HepG2 (cell line): Measurements from ENCODE around the gene PRR29. TPM values are rescaled to one million over a fixed set of nuclear protein-coding genes. Genes with fewer than 3 reads are reported as not detected.

Source experiments
- CEBPB ChIP-seq: IDR thresholded peaks from 2 replicates; pipeline ENCODE4 v1.6.1; 2011; ENCODE audit warnings: low read depth, low read length, improper control_type of control experiment, borderline replicate concordance
- MXD4 ChIP-seq: IDR thresholded peaks from 2 replicates; pipeline ENCODE4 v1.6.1; 2016; ENCODE audit warnings: mild to moderate bottlenecking, missing biosample characterization, missing genetic modification reagents
- SOX13 ChIP-seq, 3 experiments: fragments of 450-650 bp in 1 of 3; sonication (generic) in 1 of 3; formaldehyde crosslinking in 1 of 3; IDR thresholded peaks in 2 of 3; conservative IDR thresholded peaks in 1 of 3; 2 replicates each; pipeline versions ENCODE4 v1.5.0 to v1.6.1; 2016 to 2020; ENCODE audit warnings: antibody characterized with exemption in 1 of 3, mild to moderate bottlenecking in 1 of 3, missing compliant biosample characterization in 1 of 3, missing genetic modification reagents in 1 of 3, moderate library complexity in 1 of 3
- SP5 ChIP-seq: IDR thresholded peaks from 2 replicates; pipeline ENCODE4 v1.6.1; 2016; ENCODE audit warnings: low read depth, borderline replicate concordance
- ZFX ChIP-seq: sonication (generic); formaldehyde crosslinking; IDR thresholded peaks from 2 replicates; pipeline ENCODE4 v1.4.0; 2020; ENCODE audit warnings: mild to moderate bottlenecking, low read depth, missing genetic modification reagents, moderate library complexity
- polyA plus RNA-seq, 8 experiments: library from polyadenylated mRNA; depleted of rRNA in 3 of 8; stranded (reverse) in 7 of 8; unstranded in 1 of 8; fragments of >200 nt; fragmentation: Illumina TruSeq in 4 of 8; extraction: Trizol in 4 of 8; gene quantifications; 2 replicates each; pipeline versions ENCODE4 v1.2.1 to v1.2.3, GENCODE V29; 2011 to 2016; ENCODE audit warnings: low read depth in 4 of 8, missing spikeins in 1 of 8, mixed read lengths in 1 of 8; ENCODE audit not compliant: insufficient read depth in 1 of 8
- total RNA-seq, 5 experiments: library from RNA; depleted of rRNA; stranded (reverse); fragments of >200 nt; fragmentation: Illumina TruSeq; extraction: Trizol; gene quantifications; 2 replicates each; pipeline ENCODE4 v1.2.3, GENCODE V29; 2016; ENCODE audit warnings: low read depth in 1 of 5
- TF ChIP-seq, protein P1 (sequence below): sonication (generic); formaldehyde crosslinking; IDR thresholded peaks from one replicate; pipeline ENCODE4 v1.5.1; 2020; ENCODE audit warnings: mild to moderate bottlenecking, missing genetic modification reagents; ENCODE audit errors: not compliant biosample characterization
- TF ChIP-seq, protein P2 (sequence below), 2 experiments: fragments of 450-650 bp in 1 of 2; sonication (generic) in 1 of 2; formaldehyde crosslinking; IDR thresholded peaks; 2 replicates each; pipeline versions ENCODE4 v1.5.0 to v1.8.0; 2020 to 2022; ENCODE audit warnings: mild to moderate bottlenecking in 1 of 2, missing genetic modification reagents in 1 of 2
- TF ChIP-seq, protein P3 (sequence below): sonication (generic); formaldehyde crosslinking; IDR thresholded peaks from 2 replicates; pipeline ENCODE4 v1.4.0; 2020; ENCODE audit warnings: missing genetic modification reagents
- TF ChIP-seq, protein P4 (sequence below): sonication (generic); formaldehyde crosslinking; IDR thresholded peaks from 2 replicates; pipeline ENCODE4 v1.5.1; 2020; ENCODE audit warnings: mild to moderate bottlenecking, moderate library complexity, missing genetic modification reagents
- TF ChIP-seq, protein P5 (sequence below): sonication (generic); formaldehyde crosslinking; IDR thresholded peaks from 2 replicates; pipeline ENCODE4 v1.8.1; 2023; ENCODE audit warnings: mild to moderate bottlenecking, missing genetic modification reagents, borderline replicate concordance
- TF ChIP-seq, protein P6 (sequence below): IDR thresholded peaks from 2 replicates; pipeline ENCODE4 v1.4.0; 2020; ENCODE audit warnings: mild to moderate bottlenecking, missing genetic modification reagents

Gene PRR29
- total and polyA plus RNA-seq, 2 of the 13 experiments (the other 11 are each of a cell fraction or from before 2014, with no cell fraction given): 0.07 to 0.20 TPM

DNA sequence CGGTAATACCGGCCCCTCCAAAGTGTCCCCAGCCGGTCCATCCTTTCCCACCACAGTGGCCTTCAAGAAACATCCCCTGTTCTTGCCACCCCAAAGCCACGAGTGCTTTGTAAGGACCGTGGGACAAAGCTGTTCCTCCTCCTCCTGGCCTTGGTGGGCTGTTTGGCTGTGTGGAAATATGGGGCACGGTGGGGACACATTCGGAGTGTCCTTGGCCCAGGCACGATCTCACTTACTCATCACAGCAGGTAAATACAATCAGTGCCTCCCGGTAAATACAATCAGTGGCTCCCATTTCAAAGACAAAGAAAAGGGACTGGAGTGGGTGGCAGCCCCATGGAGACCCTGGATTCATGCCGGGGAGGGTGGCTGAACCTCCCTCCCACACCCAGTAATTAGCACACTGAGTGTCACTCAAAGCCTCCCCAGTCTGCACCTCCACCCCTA lies 35.8 kb upstream of the PRR29 start (continued):
- TF ChIP-seq, protein P1, sequence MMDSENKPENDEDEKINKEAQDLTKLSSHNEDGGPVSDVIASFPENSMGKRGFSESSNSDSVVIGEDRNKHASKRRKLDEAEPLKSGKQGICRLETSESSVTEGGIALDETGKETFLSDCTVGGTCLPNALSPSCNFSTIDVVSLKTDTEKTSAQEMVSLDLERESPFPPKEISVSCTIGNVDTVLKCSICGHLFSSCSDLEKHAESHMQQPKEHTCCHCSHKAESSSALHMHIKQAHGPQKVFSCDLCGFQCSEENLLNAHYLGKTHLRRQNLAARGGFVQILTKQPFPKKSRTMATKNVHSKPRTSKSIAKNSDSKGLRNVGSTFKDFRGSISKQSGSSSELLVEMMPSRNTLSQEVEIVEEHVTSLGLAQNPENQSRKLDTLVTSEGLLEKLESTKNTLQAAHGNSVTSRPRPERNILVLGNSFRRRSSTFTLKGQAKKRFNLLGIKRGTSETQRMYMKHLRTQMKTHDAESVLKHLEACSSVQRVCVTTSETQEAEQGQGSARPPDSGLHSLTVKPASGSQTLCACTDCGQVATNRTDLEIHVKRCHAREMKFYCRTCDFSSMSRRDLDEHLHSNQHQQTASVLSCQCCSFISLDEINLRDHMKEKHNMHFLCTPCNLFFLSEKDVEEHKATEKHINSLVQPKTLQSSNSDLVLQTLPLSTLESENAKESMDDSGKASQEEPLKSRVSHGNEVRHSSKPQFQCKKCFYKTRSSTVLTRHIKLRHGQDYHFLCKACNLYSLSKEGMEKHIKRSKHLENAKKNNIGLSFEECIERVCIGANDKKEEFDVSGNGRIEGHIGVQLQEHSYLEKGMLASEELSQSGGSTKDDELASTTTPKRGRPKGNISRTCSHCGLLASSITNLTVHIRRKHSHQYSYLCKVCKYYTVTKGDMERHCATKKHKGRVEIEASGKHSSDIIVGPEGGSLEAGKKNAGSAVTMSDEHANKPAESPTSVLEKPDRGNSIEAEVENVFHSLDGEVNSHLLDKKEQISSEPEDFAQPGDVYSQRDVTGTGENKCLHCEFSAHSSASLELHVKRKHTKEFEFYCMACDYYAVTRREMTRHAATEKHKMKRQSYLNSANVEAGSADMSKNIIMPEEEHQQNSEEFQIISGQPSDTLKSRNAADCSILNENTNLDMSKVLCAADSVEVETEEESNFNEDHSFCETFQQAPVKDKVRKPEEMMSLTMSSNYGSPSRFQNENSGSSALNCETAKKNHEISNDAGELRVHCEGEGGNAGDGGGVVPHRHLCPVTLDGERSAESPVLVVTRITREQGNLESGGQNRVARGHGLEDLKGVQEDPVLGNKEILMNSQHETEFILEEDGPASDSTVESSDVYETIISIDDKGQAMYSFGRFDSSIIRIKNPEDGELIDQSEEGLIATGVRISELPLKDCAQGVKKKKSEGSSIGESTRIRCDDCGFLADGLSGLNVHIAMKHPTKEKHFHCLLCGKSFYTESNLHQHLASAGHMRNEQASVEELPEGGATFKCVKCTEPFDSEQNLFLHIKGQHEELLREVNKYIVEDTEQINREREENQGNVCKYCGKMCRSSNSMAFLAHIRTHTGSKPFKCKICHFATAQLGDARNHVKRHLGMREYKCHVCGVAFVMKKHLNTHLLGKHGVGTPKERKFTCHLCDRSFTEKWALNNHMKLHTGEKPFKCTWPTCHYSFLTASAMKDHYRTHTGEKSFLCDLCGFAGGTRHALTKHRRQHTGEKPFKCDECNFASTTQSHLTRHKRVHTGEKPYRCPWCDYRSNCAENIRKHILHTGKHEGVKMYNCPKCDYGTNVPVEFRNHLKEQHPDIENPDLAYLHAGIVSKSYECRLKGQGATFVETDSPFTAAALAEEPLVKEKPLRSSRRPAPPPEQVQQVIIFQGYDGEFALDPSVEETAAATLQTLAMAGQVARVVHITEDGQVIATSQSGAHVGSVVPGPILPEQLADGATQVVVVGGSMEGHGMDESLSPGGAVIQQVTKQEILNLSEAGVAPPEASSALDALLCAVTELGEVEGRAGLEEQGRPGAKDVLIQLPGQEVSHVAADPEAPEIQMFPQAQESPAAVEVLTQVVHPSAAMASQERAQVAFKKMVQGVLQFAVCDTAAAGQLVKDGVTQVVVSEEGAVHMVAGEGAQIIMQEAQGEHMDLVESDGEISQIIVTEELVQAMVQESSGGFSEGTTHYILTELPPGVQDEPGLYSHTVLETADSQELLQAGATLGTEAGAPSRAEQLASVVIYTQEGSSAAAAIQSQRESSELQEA: no peak
- TF ChIP-seq, protein P2, sequence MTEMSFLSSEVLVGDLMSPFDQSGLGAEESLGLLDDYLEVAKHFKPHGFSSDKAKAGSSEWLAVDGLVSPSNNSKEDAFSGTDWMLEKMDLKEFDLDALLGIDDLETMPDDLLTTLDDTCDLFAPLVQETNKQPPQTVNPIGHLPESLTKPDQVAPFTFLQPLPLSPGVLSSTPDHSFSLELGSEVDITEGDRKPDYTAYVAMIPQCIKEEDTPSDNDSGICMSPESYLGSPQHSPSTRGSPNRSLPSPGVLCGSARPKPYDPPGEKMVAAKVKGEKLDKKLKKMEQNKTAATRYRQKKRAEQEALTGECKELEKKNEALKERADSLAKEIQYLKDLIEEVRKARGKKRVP (CRISPR knock-in tag; IDR thresholded peaks at IDR 0.05): peak in 1 of 2 experiments; percentile 77; a peak in 2 of 4 replicates
- TF ChIP-seq CEBPB: peak; percentile 68
- no peak for TF ChIP-seq SOX13 (IDR thresholded peaks at IDR 0.05)
- peak in 1 of 2 experiments; percentile 43; a peak in 1 of 4 replicates for TF ChIP-seq SOX13 (CRISPR knock-in tag; conservative IDR thresholded peaks at IDR 0.05 in 1 of 2, IDR thresholded peaks at IDR 0.05 in 1 of 2)
- TF ChIP-seq, protein P3, sequence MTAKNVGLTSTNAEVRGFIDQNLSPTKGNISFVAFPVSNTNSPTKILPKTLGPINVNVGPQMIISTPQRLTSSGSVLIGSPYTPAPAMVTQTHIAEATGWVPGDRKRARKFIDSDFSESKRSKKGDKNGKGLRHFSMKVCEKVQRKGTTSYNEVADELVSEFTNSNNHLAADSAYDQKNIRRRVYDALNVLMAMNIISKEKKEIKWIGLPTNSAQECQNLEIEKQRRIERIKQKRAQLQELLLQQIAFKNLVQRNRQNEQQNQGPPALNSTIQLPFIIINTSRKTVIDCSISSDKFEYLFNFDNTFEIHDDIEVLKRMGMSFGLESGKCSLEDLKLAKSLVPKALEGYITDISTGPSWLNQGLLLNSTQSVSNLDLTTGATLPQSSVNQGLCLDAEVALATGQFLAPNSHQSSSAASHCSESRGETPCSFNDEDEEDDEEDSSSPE (CRISPR knock-in tag): no peak
- TF ChIP-seq, protein P4, sequence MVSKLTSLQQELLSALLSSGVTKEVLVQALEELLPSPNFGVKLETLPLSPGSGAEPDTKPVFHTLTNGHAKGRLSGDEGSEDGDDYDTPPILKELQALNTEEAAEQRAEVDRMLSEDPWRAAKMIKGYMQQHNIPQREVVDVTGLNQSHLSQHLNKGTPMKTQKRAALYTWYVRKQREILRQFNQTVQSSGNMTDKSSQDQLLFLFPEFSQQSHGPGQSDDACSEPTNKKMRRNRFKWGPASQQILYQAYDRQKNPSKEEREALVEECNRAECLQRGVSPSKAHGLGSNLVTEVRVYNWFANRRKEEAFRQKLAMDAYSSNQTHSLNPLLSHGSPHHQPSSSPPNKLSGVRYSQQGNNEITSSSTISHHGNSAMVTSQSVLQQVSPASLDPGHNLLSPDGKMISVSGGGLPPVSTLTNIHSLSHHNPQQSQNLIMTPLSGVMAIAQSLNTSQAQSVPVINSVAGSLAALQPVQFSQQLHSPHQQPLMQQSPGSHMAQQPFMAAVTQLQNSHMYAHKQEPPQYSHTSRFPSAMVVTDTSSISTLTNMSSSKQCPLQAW: peak; percentile 75; the same call in 1 of the 2 replicates
- TF ChIP-seq SP5: 0 out of 2 replicates have a peak, but pooled peaks have one; percentile 22
- TF ChIP-seq, protein P5, sequence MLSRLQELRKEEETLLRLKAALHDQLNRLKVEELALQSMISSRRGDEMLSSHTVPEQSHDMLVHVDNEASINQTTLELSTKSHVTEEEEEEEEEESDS: no peak
- no peak for TF ChIP-seq MXD4
- TF ChIP-seq, protein P6, sequence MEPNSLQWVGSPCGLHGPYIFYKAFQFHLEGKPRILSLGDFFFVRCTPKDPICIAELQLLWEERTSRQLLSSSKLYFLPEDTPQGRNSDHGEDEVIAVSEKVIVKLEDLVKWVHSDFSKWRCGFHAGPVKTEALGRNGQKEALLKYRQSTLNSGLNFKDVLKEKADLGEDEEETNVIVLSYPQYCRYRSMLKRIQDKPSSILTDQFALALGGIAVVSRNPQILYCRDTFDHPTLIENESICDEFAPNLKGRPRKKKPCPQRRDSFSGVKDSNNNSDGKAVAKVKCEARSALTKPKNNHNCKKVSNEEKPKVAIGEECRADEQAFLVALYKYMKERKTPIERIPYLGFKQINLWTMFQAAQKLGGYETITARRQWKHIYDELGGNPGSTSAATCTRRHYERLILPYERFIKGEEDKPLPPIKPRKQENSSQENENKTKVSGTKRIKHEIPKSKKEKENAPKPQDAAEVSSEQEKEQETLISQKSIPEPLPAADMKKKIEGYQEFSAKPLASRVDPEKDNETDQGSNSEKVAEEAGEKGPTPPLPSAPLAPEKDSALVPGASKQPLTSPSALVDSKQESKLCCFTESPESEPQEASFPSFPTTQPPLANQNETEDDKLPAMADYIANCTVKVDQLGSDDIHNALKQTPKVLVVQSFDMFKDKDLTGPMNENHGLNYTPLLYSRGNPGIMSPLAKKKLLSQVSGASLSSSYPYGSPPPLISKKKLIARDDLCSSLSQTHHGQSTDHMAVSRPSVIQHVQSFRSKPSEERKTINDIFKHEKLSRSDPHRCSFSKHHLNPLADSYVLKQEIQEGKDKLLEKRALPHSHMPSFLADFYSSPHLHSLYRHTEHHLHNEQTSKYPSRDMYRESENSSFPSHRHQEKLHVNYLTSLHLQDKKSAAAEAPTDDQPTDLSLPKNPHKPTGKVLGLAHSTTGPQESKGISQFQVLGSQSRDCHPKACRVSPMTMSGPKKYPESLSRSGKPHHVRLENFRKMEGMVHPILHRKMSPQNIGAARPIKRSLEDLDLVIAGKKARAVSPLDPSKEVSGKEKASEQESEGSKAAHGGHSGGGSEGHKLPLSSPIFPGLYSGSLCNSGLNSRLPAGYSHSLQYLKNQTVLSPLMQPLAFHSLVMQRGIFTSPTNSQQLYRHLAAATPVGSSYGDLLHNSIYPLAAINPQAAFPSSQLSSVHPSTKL (CRISPR knock-in tag): peak; percentile 83
- TF ChIP-seq ZFX (CRISPR knock-in tag): peak; percentile 18
